Astrocyte of the cerebellum (primary cell): ENCODE data around the gene KIF22.

Source experiments
- DNase-seq: peaks from one replicate; pipeline ENCODE4 v3.0.0-alpha.2; 2011; ENCODE audit warnings: low read depth
- H3K4me3 ChIP-seq: 2 replicates; pipeline ENCODE4 v1.5.1; 2011; ENCODE audit warnings: mild to moderate bottlenecking, low read depth, low read length, moderate library complexity
- CTCF ChIP-seq: IDR thresholded peaks from 2 replicates; pipeline ENCODE4 v1.5.1; 2012; ENCODE audit warnings: low read length, low read depth, moderate library complexity, mild to moderate bottlenecking; ENCODE audit errors: missing control alignments
- in situ Hi-C: cut with HindIII; loops from 2 replicates; pipeline ENCODE4 v1.10.0; 2017; ENCODE audit warnings: low sequenced_read_pairs

KIF22 gene

GRCh38 chr16:29816694-29817441, 26.3 kb downstream of the KIF22 start:
- peak; percentile 30 for TF ChIP-seq CTCF
- in situ Hi-C loops, result no loop called here
- H3K4me3 ChIP-seq, result peak overlapping the region; percentile 77
- no peak for DNase-seq

GRCh38 chr16:29818082-29818481, 27.5 kb downstream of the KIF22 start:
- TF ChIP-seq CTCF, result no peak
- DNase-seq, result no peak
- in situ Hi-C loops, result no loop called here
- no peak overlapping the region for H3K4me3 ChIP-seq

GRCh38 chr16:29819506-29819905, 29.0 kb downstream of the KIF22 start:
- in situ Hi-C loops, result no loop called here
- H3K4me3 ChIP-seq, result peak overlapping the region; percentile 76

GRCh38 chr16:29820271-29820701, 29.7 kb downstream of the KIF22 start, which contains the start of gene MVP:
Gene MVP, plus strand, starts transcription at chr16:29820462. Its CDS starts 10,088 bp downstream, at chr16:29830550.
- in situ Hi-C loops, result no loop called here
- no peak for DNase-seq
- H3K4me3 ChIP-seq, result peak within 1 kb of the TSS; percentile 76
- TF ChIP-seq CTCF, result no peak

More at GRCh38 chr16:29819506-29819905, 29.0 kb downstream of the KIF22 start:
- no peak for DNase-seq
- TF ChIP-seq CTCF, result peak; percentile 19

GRCh38 chr16:29820730-29821642, 30.4 kb downstream of the KIF22 start:
- no peak for TF ChIP-seq CTCF
- DNase-seq, result no peak
- H3K4me3 ChIP-seq, result peak overlapping the region; percentile 76
- in situ Hi-C loops, result no loop called here

DNA sequence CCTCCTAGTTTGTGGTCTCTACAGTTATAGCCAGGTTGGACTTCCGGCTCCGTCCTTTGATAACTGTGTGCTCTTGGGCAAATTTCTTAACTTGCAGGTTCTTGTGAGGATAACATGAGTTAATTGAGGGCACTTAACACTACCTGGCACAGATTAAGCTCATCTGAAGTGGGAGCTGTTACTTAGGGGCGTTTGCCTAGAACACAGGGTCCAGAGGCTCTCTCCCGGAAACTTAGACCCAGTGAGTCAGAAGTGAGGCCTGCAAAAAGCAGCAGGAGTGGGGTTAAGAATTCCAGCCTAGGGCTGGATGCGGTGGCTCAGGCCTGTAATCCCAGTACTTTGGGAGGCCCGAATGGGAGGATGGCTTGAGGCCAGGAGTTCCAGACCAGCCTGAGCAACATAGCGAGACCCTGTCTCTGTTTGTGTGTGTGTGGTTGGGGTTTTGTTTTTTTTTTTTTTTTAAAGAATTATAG, 31.1 kb downstream of the KIF22 start:
- DNase-seq, result peak; percentile 78
- peak overlapping the region; percentile 76 for H3K4me3 ChIP-seq
- TF ChIP-seq CTCF, result no peak
- in situ Hi-C loops, result no loop called here
